D341Med (cell line): Measurements from ENCODE around the gene SYT8.
A peak's percentile ranks its signal among the peaks of the same experiment; 100 is the strongest.

Experiments
- DNase-seq: peaks from one replicate; pipeline ENCODE4 v3.0.0; 2012; ENCODE audit warnings: low spot score

Gene SYT8

GRCh38 chr11:1860108-1860507, 25.3 kb downstream of the SYT8 start:
- no peak for DNase-seq

- DNase-seq = no peak
Observed at GRCh38 chr11:1861435-1862411, 26.9 kb downstream of the SYT8 start.

GRCh38 chr11:1862588-1863351, 28.0 kb downstream of the SYT8 start:
- no peak for DNase-seq

GRCh38 chr11:1863352-1864216, 28.8 kb downstream of the SYT8 start:
- DNase-seq = no peak

- no peak for DNase-seq
Observed at GRCh38 chr11:1864231-1864630, 29.4 kb downstream of the SYT8 start.

- DNase-seq = no peak
Observed at GRCh38 chr11:1864831-1865665, 30.3 kb downstream of the SYT8 start.

- no peak for DNase-seq
Observed at GRCh38 chr11:1866226-1866625, 31.4 kb downstream of the SYT8 start.

- no peak for DNase-seq
Observed at GRCh38 chr11:1866776-1867175, 32.0 kb downstream of the SYT8 start.

GRCh38 chr11:1867381-1867780, 32.6 kb downstream of the SYT8 start:
- DNase-seq = no peak

- DNase-seq = no peak
Observed at GRCh38 chr11:1868056-1868635, 33.4 kb downstream of the SYT8 start.

- DNase-seq = no peak
Observed at GRCh38 chr11:1868636-1869291, 34.0 kb downstream of the SYT8 start.

GRCh38 chr11:1869427-1870325, 34.9 kb downstream of the SYT8 start:
- peak; percentile 64 for DNase-seq

GRCh38 chr11:1870326-1870696, 35.5 kb downstream of the SYT8 start:
- no peak for DNase-seq

- DNase-seq = no peak
Observed at GRCh38 chr11:1870721-1871466, 36.1 kb downstream of the SYT8 start.

GRCh38 chr11:1871531-1871930, 36.7 kb downstream of the SYT8 start:
- no peak for DNase-seq

GRCh38 chr11:1872267-1872985, 37.6 kb downstream of the SYT8 start:
- DNase-seq = no peak

GRCh38 chr11:1873048-1873812, 38.4 kb downstream of the SYT8 start:
- no peak for DNase-seq
